Fibroblast of skin of back (primary cell): ENCODE data around the gene NOSIP.

Experiments
- DNase-seq: peaks from one replicate; pipeline ENCODE4 v3.0.0-alpha.2; 2013

Gene NOSIP

GRCh38 chr19:49594993-49595818, 14.8 kb upstream of the NOSIP start:
- no peak for DNase-seq

GRCh38 chr19:49594157-49594992, 14.0 kb upstream of the NOSIP start:
- no peak for DNase-seq

- DNase-seq = peak; percentile 93
Measured at GRCh38 chr19:49593233-49594113, 13.1 kb upstream of the NOSIP start.

- peak; percentile 16 for DNase-seq
Measured at GRCh38 chr19:49592486-49593232, 12.3 kb upstream of the NOSIP start.

GRCh38 chr19:49591731-49592485, 11.6 kb upstream of the NOSIP start:
- DNase-seq = peak; percentile 46

- DNase-seq = peak; percentile 83
Measured at GRCh38 chr19:49590971-49591730, 10.8 kb upstream of the NOSIP start, which contains the start of gene PRR12. TSS of gene PRR12 (plus strand) at chr19:49591182. CDS start at chr19:49591655, 473 bp downstream.

GRCh38 chr19:49590071-49590970, 10.0 kb upstream of the NOSIP start:
- DNase-seq = peak; percentile 98

- no peak for DNase-seq
Measured at GRCh38 chr19:49589502-49589905, 9.1 kb upstream of the NOSIP start.

- DNase-seq = no peak
Measured at GRCh38 chr19:49588365-49589122, 8.2 kb upstream of the NOSIP start.

GRCh38 chr19:49587227-49587626, 6.9 kb upstream of the NOSIP start:
- no peak for DNase-seq

GRCh38 chr19:49585023-49585422, 4.7 kb upstream of the NOSIP start:
- DNase-seq = no peak

GRCh38 chr19:49583239-49583638, 2.9 kb upstream of the NOSIP start:
- DNase-seq = no peak

- no peak for DNase-seq
Measured at GRCh38 chr19:49581007-49581508, 702 bp upstream of the NOSIP start, which contains the start of gene PRRG2. TSS of gene PRRG2 (plus strand) at chr19:49581316. CDS start at chr19:49583220, 1,904 bp downstream.

GRCh38 chr19:49579947-49580263, 451 bp downstream of the NOSIP start:
- DNase-seq = no peak

- no peak for DNase-seq
Measured at GRCh38 chr19:49579193-49579592, 1.2 kb downstream of the NOSIP start.

- DNase-seq = no peak
Measured at GRCh38 chr19:49574206-49574755, 6.1 kb downstream of the NOSIP start.

- no peak for DNase-seq
Measured at GRCh38 chr19:49573425-49573824, 6.9 kb downstream of the NOSIP start.

GRCh38 chr19:49573009-49573408, 7.3 kb downstream of the NOSIP start:
- no peak for DNase-seq
